ENCODE data around the gene CFLAR. TPM values are rescaled to one million over a fixed set of nuclear protein-coding genes. Genes with fewer than 3 reads are reported as not detected.
A peak's percentile ranks its signal among the peaks of the same experiment; 100 is the strongest.

CFLAR gene
- total RNA-seq, 1 experiment from 2014 or later, result 21.5 TPM

DNA sequence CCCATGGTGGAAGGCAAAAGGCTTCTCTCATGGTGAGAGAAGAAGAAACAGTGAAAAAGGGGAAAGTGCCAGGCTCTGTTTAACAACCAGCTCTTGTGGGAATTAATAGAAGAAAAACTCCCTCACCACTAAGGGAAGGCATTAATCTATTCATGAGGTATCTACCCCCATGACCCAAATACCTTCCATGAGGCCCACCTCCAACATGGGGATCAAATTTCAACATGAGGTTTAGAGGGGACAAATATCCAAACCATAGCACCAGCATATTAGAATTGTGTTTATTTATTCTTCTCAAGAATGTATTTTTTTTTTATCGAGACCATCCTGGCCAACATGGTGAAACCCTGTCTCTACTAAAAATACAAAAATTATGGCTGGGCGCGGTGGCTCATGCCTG is 4.9 kb upstream of the CFLAR start:
- H3K9me3 Mint-ChIP-seq, result no peaks in the 10 kb centered on the region
- POLR2A ChIA-PET, result no interaction called here
- CTCF ChIA-PET, result interaction anchor here (4.0 kb wide), 1 partner anchor 47 kb away, joined by 17 read pairs; no protein-coding TSS in a partner anchor

DNA sequence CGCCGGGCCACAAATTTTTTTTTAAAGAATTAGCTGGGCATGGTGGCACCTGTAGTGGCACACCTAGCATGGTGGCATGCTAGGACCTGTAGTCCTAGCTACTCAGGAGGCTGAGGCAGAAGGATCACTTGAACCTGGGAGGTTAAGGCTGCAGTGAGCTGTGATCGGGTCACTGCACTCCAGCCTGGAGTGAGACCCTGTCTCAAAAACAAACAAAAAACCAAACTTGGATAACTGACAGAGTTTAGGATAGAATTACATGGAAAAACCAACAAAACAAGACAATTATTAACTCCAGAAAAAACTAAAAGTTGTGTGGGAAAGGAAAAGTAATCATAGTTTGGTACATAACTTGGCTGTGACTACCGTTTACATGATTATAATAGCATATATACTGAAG is 1.6 kb upstream of the CFLAR start:
- no peak overlapping the region for H3K27ac Mint-ChIP-seq

More for the DNA sequence above, 4.9 kb upstream of the CFLAR start:
- TF ChIP-seq MYBL2 (CRISPR knock-in tag; IDR thresholded peaks at IDR 0.05) (no peak), TCF7 (CRISPR knock-in tag; IDR thresholded peaks at IDR 0.05; ENCODE audit: low read depth) (no peak), ZNF232 (CRISPR knock-in tag; IDR thresholded peaks at IDR 0.05) (no peak), TEAD1 (CRISPR knock-in tag; IDR thresholded peaks at IDR 0.05) (no peak), IRF2 (CRISPR knock-in tag; IDR thresholded peaks at IDR 0.05; ENCODE audit: borderline replicate concordance, low read depth) (no peak), ZNF423 (CRISPR knock-in tag; IDR thresholded peaks at IDR 0.05) (no peak)
- TF ChIP-seq, protein P1, sequence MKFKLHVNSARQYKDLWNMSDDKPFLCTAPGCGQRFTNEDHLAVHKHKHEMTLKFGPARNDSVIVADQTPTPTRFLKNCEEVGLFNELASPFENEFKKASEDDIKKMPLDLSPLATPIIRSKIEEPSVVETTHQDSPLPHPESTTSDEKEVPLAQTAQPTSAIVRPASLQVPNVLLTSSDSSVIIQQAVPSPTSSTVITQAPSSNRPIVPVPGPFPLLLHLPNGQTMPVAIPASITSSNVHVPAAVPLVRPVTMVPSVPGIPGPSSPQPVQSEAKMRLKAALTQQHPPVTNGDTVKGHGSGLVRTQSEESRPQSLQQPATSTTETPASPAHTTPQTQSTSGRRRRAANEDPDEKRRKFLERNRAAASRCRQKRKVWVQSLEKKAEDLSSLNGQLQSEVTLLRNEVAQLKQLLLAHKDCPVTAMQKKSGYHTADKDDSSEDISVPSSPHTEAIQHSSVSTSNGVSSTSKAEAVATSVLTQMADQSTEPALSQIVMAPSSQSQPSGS (CRISPR knock-in tag; IDR thresholded peaks at IDR 0.05; ENCODE audit: borderline replicate concordance, low read depth), result no peak
- TF ChIP-seq, protein P2, sequence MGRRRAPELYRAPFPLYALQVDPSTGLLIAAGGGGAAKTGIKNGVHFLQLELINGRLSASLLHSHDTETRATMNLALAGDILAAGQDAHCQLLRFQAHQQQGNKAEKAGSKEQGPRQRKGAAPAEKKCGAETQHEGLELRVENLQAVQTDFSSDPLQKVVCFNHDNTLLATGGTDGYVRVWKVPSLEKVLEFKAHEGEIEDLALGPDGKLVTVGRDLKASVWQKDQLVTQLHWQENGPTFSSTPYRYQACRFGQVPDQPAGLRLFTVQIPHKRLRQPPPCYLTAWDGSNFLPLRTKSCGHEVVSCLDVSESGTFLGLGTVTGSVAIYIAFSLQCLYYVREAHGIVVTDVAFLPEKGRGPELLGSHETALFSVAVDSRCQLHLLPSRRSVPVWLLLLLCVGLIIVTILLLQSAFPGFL (CRISPR knock-in tag; IDR thresholded peaks at IDR 0.05; ENCODE audit: borderline replicate concordance), result no peak
- ATAC-seq (no peak), DNase-seq (ENCODE audit: low spot score) (no peak)
- H3K4me3 Mint-ChIP-seq, result no peak overlapping the region
- H3K27me3 Mint-ChIP-seq (ENCODE audit: low read depth), result peaks cover 7% of the 10 kb centered on the region; the same call in 1 of the 2 replicates
- H3K27ac Mint-ChIP-seq, result no peak overlapping the region
- H3K4me1 Mint-ChIP-seq, result peaks cover 15% of the 10 kb centered on the region
- no peaks in the 10 kb centered on the region for H3K36me3 Mint-ChIP-seq

More for the DNA sequence above, 1.6 kb upstream of the CFLAR start:
- DNase-seq (ENCODE audit: low spot score) (no peak), ATAC-seq (no peak)
- Mint-ChIP-seq H3K4me1 (peaks cover 36% of the 10 kb centered on the region), H3K9me3 (no peaks in the 10 kb centered on the region), H3K27me3 (ENCODE audit: low read depth) (peaks cover 7% of the 10 kb centered on the region; the same call in 1 of the 2 replicates), H3K4me3 (peak overlapping the region; percentile 88; the same call in 1 of the 2 replicates), H3K36me3 (no peaks in the 10 kb centered on the region)
- ChIA-PET CTCF (no interaction called here), POLR2A (no interaction called here)
- TF ChIP-seq JAZF1 (CRISPR knock-in tag; IDR thresholded peaks at IDR 0.05) (no peak), PRRX2 (CRISPR knock-in tag; IDR thresholded peaks at IDR 0.05) (no peak), FOXK1 (CRISPR knock-in tag; IDR thresholded peaks at IDR 0.05) (no peak), SP1 (CRISPR knock-in tag; conservative IDR thresholded peaks at IDR 0.05) (no peak), ZNF263 (CRISPR knock-in tag; IDR thresholded peaks at IDR 0.05; ENCODE audit: low read depth) (no peak), ZNF416 (CRISPR knock-in tag; IDR thresholded peaks at IDR 0.05) (no peak), ZBTB21 (CRISPR knock-in tag; IDR thresholded peaks at IDR 0.05; ENCODE audit: borderline replicate concordance) (no peak), FOXP1 (CRISPR knock-in tag; IDR thresholded peaks at IDR 0.05; ENCODE audit: borderline replicate concordance) (no peak), SMAD4 (CRISPR knock-in tag; IDR thresholded peaks at IDR 0.05) (no peak), FOXJ3 (CRISPR knock-in tag; IDR thresholded peaks at IDR 0.05; ENCODE audit: borderline replicate concordance) (no peak), TP53 (CRISPR knock-in tag; IDR thresholded peaks at IDR 0.05) (no peak), OVOL2 (CRISPR knock-in tag; IDR thresholded peaks at IDR 0.05; ENCODE audit: borderline replicate concordance) (no peak)
- TF ChIP-seq, protein P3, sequence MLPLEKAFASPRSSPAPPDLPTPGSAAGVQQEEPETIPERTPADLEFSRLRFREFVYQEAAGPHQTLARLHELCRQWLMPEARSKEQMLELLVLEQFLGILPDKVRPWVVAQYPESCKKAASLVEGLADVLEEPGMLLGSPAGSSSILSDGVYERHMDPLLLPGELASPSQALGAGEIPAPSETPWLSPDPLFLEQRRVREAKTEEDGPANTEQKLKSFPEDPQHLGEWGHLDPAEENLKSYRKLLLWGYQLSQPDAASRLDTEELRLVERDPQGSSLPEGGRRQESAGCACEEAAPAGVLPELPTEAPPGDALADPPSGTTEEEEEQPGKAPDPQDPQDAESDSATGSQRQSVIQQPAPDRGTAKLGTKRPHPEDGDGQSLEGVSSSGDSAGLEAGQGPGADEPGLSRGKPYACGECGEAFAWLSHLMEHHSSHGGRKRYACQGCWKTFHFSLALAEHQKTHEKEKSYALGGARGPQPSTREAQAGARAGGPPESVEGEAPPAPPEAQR (CRISPR knock-in tag; IDR thresholded peaks at IDR 0.05), result no peak
- TF ChIP-seq, protein P4, sequence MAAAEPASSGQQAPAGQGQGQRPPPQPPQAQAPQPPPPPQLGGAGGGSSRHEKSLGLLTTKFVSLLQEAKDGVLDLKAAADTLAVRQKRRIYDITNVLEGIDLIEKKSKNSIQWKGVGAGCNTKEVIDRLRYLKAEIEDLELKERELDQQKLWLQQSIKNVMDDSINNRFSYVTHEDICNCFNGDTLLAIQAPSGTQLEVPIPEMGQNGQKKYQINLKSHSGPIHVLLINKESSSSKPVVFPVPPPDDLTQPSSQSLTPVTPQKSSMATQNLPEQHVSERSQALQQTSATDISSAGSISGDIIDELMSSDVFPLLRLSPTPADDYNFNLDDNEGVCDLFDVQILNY (CRISPR knock-in tag; IDR thresholded peaks at IDR 0.05), result no peak
- TF ChIP-seq, protein P5, sequence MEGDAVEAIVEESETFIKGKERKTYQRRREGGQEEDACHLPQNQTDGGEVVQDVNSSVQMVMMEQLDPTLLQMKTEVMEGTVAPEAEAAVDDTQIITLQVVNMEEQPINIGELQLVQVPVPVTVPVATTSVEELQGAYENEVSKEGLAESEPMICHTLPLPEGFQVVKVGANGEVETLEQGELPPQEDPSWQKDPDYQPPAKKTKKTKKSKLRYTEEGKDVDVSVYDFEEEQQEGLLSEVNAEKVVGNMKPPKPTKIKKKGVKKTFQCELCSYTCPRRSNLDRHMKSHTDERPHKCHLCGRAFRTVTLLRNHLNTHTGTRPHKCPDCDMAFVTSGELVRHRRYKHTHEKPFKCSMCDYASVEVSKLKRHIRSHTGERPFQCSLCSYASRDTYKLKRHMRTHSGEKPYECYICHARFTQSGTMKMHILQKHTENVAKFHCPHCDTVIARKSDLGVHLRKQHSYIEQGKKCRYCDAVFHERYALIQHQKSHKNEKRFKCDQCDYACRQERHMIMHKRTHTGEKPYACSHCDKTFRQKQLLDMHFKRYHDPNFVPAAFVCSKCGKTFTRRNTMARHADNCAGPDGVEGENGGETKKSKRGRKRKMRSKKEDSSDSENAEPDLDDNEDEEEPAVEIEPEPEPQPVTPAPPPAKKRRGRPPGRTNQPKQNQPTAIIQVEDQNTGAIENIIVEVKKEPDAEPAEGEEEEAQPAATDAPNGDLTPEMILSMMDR (IDR thresholded peaks at IDR 0.05), result no peak
- TF ChIP-seq, protein P6, sequence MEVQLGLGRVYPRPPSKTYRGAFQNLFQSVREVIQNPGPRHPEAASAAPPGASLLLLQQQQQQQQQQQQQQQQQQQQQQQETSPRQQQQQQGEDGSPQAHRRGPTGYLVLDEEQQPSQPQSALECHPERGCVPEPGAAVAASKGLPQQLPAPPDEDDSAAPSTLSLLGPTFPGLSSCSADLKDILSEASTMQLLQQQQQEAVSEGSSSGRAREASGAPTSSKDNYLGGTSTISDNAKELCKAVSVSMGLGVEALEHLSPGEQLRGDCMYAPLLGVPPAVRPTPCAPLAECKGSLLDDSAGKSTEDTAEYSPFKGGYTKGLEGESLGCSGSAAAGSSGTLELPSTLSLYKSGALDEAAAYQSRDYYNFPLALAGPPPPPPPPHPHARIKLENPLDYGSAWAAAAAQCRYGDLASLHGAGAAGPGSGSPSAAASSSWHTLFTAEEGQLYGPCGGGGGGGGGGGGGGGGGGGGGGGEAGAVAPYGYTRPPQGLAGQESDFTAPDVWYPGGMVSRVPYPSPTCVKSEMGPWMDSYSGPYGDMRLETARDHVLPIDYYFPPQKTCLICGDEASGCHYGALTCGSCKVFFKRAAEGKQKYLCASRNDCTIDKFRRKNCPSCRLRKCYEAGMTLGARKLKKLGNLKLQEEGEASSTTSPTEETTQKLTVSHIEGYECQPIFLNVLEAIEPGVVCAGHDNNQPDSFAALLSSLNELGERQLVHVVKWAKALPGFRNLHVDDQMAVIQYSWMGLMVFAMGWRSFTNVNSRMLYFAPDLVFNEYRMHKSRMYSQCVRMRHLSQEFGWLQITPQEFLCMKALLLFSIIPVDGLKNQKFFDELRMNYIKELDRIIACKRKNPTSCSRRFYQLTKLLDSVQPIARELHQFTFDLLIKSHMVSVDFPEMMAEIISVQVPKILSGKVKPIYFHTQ (CRISPR knock-in tag; IDR thresholded peaks at IDR 0.05), result no peak

Data from WTC11 (cell line).